ENCODE results near the gene UGT1A8. TPM values are rescaled to one million over a fixed set of nuclear protein-coding genes. Genes with fewer than 3 reads are reported as not detected.

Gene UGT1A8
- total RNA-seq, 1 experiment from 2014 or later = not detected

DNA sequence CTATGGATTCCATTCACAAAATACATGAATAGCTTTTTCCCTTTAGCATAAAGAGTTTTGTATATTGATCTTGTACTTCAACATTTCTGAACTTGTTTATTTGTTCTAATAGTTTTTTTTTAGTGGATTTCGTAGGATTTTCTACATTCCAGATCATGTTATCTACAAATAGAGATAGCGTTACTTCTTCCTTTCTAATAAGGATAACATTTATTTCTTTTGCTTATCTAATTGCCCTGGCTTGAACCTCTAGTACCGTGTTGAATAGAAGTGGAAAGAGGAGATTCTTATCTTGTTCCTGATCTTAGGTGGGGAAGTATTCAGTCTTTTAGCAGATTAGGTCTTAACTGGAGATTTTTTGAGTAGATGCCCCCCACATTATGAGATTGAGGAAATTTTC, 84.8 kb downstream of the UGT1A8 start:
- H3K4me3 Mint-ChIP-seq (ENCODE audit: unreplicated experiment) = no peak overlapping the region
- no peak overlapping the region for H3K27ac Mint-ChIP-seq (ENCODE audit: low read depth, unreplicated experiment)
- intact Hi-C loops (cut with micrococcal nuclease) = no loop called here
- DNase-seq (ENCODE audit: unreplicated experiment) = no peak
- H3K9me3 Mint-ChIP-seq (ENCODE audit: unreplicated experiment) = peaks cover 15% of the 10 kb centered on the region
- H3K4me1 Mint-ChIP-seq (ENCODE audit: insufficient read depth, unreplicated experiment) = peaks cover 7% of the 10 kb centered on the region
- H3K36me3 Mint-ChIP-seq (ENCODE audit: insufficient read depth, unreplicated experiment) = no peaks in the 10 kb centered on the region
- TF ChIP-seq, protein P1, sequence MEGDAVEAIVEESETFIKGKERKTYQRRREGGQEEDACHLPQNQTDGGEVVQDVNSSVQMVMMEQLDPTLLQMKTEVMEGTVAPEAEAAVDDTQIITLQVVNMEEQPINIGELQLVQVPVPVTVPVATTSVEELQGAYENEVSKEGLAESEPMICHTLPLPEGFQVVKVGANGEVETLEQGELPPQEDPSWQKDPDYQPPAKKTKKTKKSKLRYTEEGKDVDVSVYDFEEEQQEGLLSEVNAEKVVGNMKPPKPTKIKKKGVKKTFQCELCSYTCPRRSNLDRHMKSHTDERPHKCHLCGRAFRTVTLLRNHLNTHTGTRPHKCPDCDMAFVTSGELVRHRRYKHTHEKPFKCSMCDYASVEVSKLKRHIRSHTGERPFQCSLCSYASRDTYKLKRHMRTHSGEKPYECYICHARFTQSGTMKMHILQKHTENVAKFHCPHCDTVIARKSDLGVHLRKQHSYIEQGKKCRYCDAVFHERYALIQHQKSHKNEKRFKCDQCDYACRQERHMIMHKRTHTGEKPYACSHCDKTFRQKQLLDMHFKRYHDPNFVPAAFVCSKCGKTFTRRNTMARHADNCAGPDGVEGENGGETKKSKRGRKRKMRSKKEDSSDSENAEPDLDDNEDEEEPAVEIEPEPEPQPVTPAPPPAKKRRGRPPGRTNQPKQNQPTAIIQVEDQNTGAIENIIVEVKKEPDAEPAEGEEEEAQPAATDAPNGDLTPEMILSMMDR (IDR thresholded peaks at IDR 0.05; ENCODE audit: unreplicated experiment) = no peak
- POLR2A ChIA-PET = interaction anchor here (0.7 to 2.9 kb wide), 2 partner anchors 11 to 25 kb away, joined by 3 to 20 read pairs; no protein-coding TSS in a partner anchor
- CTCF ChIA-PET = no interaction called here
- H3K27me3 Mint-ChIP-seq (ENCODE audit: insufficient read depth, unreplicated experiment) = no peaks in the 10 kb centered on the region
- BruUV-seq (replicated peaks) = no TSS peak

DNA sequence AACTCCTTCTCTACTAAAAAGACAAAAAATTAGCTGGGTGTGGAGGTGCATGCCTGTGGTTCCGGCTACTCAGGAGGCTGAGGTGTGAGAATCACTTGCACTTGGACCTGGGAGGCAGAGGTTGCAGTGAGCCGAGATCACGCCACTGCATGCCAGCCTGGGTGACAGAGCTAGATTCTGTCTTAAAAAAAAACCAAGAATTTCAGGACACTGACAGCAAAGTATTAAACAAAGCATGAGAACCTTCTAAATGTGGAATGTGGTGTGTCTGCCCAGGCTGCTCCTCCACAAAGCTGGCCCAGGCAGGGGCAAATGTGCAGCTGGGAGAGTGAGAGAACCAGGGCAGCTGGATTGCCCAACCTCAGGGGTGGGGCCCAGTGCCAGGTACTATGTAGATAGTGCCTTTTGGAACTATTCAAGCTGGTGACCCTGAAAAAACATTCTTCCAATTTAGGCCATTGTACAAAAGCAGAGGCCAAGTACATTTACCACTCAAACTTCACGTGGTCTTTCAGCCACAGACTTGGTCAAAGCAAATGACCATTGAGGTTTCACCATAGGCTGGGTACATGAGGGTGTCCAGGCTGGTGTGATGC, 88.6 kb downstream of the UGT1A8 start:
- POLR2A ChIA-PET = interaction anchor here (0.8 to 5.2 kb wide), 9 partner anchors 10 to 218 kb away, joined by 3 to 91 read pairs (median 5); partner anchors contain the start of genes UGT1A6, UGT1A7 and USP40
- Mint-ChIP-seq H3K36me3 (ENCODE audit: insufficient read depth, unreplicated experiment) (peaks cover 7% of the 10 kb centered on the region), H3K4me1 (ENCODE audit: insufficient read depth, unreplicated experiment) (peaks cover 19% of the 10 kb centered on the region), H3K4me3 (ENCODE audit: unreplicated experiment) (no peak overlapping the region), H3K27me3 (ENCODE audit: insufficient read depth, unreplicated experiment) (no peaks in the 10 kb centered on the region), H3K27ac (ENCODE audit: low read depth, unreplicated experiment) (no peak overlapping the region), H3K9me3 (ENCODE audit: unreplicated experiment) (peaks cover 15% of the 10 kb centered on the region)
- intact Hi-C loops (cut with micrococcal nuclease) = no loop called here
- TF ChIP-seq, protein P1 (IDR thresholded peaks at IDR 0.05; ENCODE audit: unreplicated experiment) = no peak
- DNase-seq (ENCODE audit: unreplicated experiment) = peak; percentile 48
- BruUV-seq (replicated peaks) = no TSS peak
- CTCF ChIA-PET = interaction anchor here (0.7 to 1.2 kb wide), 3 partner anchors 13 to 160 kb away, joined by 3 to 4 read pairs (median 3); no protein-coding TSS in a partner anchor

DNA sequence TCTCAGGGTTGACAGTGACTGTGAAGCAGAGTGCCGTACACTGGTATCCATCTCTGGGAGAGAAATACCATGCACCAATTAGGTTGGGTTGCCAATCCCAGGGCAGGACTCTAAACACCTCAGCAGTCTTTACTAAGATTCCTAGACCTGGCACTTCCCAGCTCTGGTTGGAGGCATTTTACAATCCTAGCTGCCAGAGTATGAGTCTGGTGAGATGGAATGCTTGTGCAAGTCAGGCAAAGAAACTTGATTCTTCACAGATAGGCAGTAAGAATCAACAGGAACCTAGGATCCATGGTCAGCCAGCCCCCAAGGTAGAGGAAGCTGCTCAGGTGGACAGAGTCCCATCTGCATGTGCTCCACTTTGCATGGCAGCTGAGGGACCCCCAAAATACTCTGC, 89.3 kb downstream of the UGT1A8 start:
- POLR2A ChIA-PET = interaction anchor here (0.6 to 5.2 kb wide), 9 partner anchors 10 to 1292 kb away, joined by 3 to 91 read pairs (median 3); partner anchors contain the start of genes UGT1A6, UGT1A7 and USP40
- no TSS peak for BruUV-seq (replicated peaks)

DNA sequence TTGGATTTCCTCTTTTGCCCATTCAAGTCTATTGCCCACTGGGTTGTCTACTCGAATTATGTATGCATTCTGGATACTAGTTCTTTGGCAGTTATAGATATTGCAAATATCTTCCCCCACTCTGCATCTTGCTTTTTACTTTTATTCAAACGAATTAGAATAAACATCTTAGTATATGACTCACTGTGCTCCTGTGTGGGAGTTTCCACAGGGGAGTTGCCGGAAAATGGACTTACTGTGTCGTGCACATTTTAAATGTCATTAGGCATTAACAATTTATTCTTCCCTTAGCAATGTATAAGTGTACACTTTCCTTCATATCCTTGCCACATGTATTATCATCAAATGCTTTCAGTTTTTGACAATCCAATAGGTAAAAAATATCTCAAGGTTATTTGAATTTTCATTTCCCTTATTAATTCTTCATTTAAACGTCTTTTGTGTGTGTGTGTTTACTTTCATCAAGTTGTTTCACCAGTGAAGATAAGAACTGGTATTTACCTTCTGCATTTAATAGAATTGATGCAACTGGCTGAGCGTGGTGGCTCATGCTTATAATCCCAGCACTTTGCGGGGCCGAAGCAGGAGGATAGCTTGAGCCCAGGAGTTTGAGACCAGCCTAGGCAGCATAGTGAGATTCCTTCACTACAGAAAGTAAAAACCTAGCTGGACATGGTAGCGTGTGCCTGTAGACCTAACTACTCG, 90.7 kb downstream of the UGT1A8 start:
- no peak overlapping the region for H3K4me3 Mint-ChIP-seq (ENCODE audit: unreplicated experiment)
- peaks cover 13% of the 10 kb centered on the region for H3K9me3 Mint-ChIP-seq (ENCODE audit: unreplicated experiment)
- H3K27ac Mint-ChIP-seq (ENCODE audit: low read depth, unreplicated experiment) = no peak overlapping the region
- TF ChIP-seq, protein P1 (IDR thresholded peaks at IDR 0.05; ENCODE audit: unreplicated experiment) = no peak
- POLR2A ChIA-PET = interaction anchor here (0.7 to 5.2 kb wide), 6 partner anchors 17 to 224 kb away, joined by 3 to 91 read pairs (median 10); partner anchors contain the start of genes UGT1A6, UGT1A7 and USP40
- CTCF ChIA-PET = no interaction called here
- DNase-seq (ENCODE audit: unreplicated experiment) = peak; percentile 45
- peaks cover 24% of the 10 kb centered on the region for H3K4me1 Mint-ChIP-seq (ENCODE audit: insufficient read depth, unreplicated experiment)
- no TSS peak for BruUV-seq (replicated peaks)
- intact Hi-C loops (cut with micrococcal nuclease) = no loop called here
- peaks cover 7% of the 10 kb centered on the region for H3K36me3 Mint-ChIP-seq (ENCODE audit: insufficient read depth, unreplicated experiment)
- H3K27me3 Mint-ChIP-seq (ENCODE audit: insufficient read depth, unreplicated experiment) = no peaks in the 10 kb centered on the region

More for the DNA sequence above, 89.3 kb downstream of the UGT1A8 start:
- intact Hi-C loops (cut with micrococcal nuclease) = no loop called here
- TF ChIP-seq, protein P1 (IDR thresholded peaks at IDR 0.05; ENCODE audit: unreplicated experiment) = no peak
- Mint-ChIP-seq H3K4me3 (ENCODE audit: unreplicated experiment) (no peak overlapping the region), H3K36me3 (ENCODE audit: insufficient read depth, unreplicated experiment) (peaks cover 7% of the 10 kb centered on the region), H3K9me3 (ENCODE audit: unreplicated experiment) (peaks cover 15% of the 10 kb centered on the region), H3K27me3 (ENCODE audit: insufficient read depth, unreplicated experiment) (no peaks in the 10 kb centered on the region), H3K4me1 (ENCODE audit: insufficient read depth, unreplicated experiment) (peaks cover 24% of the 10 kb centered on the region), H3K27ac (ENCODE audit: low read depth, unreplicated experiment) (no peak overlapping the region)
- DNase-seq (ENCODE audit: unreplicated experiment) = peak; percentile 35
- CTCF ChIA-PET = interaction anchor here (0.6 kb wide), 1 partner anchor 66 kb away, joined by 3 read pairs; no protein-coding TSS in a partner anchor
